HCT116 (cell line): ENCODE results near the gene CDH4. TPM values are rescaled to one million over a fixed set of nuclear protein-coding genes. Genes with fewer than 3 reads are reported as not detected.

Source experiments
- ATAC-seq: fragments of 200-7000 bp; cut with Tn5 transposase; 2 replicates; pipeline ENCODE4 v1.9.1; 2020; ENCODE audit warnings: mild to moderate bottlenecking, moderate library complexity
- BruUV-seq: library from RNA; stranded (reverse); fragments of 400-500 nt; replicated peaks from 2 replicates; lab custom pipeline; 2021; lab: Mats Ljungman, UMichigan
- CTCF ChIA-PET: fragments of 300-600 bp; sonication (Branson Sonifier 250); formaldehyde crosslinking; loops from one replicate; lab custom pipeline; 2021; ENCODE audit warnings: antibody characterized with exemption; lab: Charles Lee
- POLR2A ChIA-PET: fragments of 300-600, 350-600 bp; sonication (Branson Sonifier 250); formaldehyde crosslinking; loops from one replicate; lab custom pipeline; 2021; ENCODE audit warnings: antibody characterized with exemption; lab: Charles Lee
- RAD21 ChIA-PET, 2 experiments: fragments of 300-600 bp; sonication (Branson Sonifier 250); formaldehyde crosslinking; loops; one replicate each; lab custom pipeline; 2023; ENCODE audit warnings: low total read pairs in 2 of 2; ENCODE audit not compliant: uncharacterized antibody in 2 of 2, unreplicated experiment in 2 of 2, low non-redundant PET in 1 of 2; lab: Charles Lee
- DNase-seq: peaks from one replicate; pipeline ENCODE4 v3.0.0-alpha.2; 2010; ENCODE audit warnings: low read depth, low spot score
- H2AFZ ChIP-seq: fragments of 200-600 bp; shearing (Covaris generic), sonication (generic); 2 replicates; pipeline ENCODE4 v1.6.1; 2017; ENCODE audit warnings: low read depth, mixed run types, mixed read lengths, antibody characterized with exemption, low read length; ENCODE audit not compliant: poor library complexity, severe bottlenecking
- H3K27ac ChIP-seq: 2 replicates; pipeline ENCODE4 v1.5.1; 2012; ENCODE audit warnings: low read depth, low read length
- H3K27me3 ChIP-seq: fragments of 200-600 bp; sonication (generic); 2 replicates; pipeline ENCODE4 v1.6.1; 2016; ENCODE audit warnings: mixed run types, low read length, mixed read lengths; ENCODE audit not compliant: insufficient read depth
- H3K36me3 ChIP-seq, 2 experiments: fragments of 200-500 bp in 1 of 2; fragments of 200-600 bp in 1 of 2; sonication (Bioruptor generic) in 1 of 2; sonication (generic) in 1 of 2; 2 replicates each; pipeline versions ENCODE4 v1.5.1 to v1.6.1; 2014 to 2016; ENCODE audit warnings: low read length in 2 of 2, inconsistent platforms in 1 of 2, mixed read lengths in 1 of 2, mixed run types in 1 of 2; ENCODE audit not compliant: insufficient read depth in 2 of 2, control insufficient read depth in 1 of 2
- H3K4me1 ChIP-seq, 2 experiments: fragments of 200-600 bp in 1 of 2; sonication (generic) in 1 of 2; 2 replicates each; pipeline versions ENCODE4 v1.5.1 to v1.6.1; 2012 to 2017; ENCODE audit warnings: low read length in 2 of 2, inconsistent platforms in 1 of 2, mild to moderate bottlenecking in 1 of 2, mixed read lengths in 1 of 2, mixed run types in 1 of 2, moderate library complexity in 1 of 2; ENCODE audit not compliant: insufficient read depth in 2 of 2, control insufficient read depth in 1 of 2
- H3K4me2 ChIP-seq: fragments of 200-600 bp; sonication (generic); 2 replicates; pipeline ENCODE4 v1.6.1; 2017; ENCODE audit warnings: mixed run types, low read length, mixed read lengths
- H3K4me3 ChIP-seq, 2 experiments: fragments of 200-600 bp in 1 of 2; sonication (generic) in 1 of 2; replicated peaks in 1 of 2; 2 replicates each; pipeline ENCODE4 v1.5.1; 2011 to 2016; ENCODE audit warnings: low read length in 2 of 2, control low read depth in 1 of 2, low read depth in 1 of 2, mild to moderate bottlenecking in 1 of 2, mixed read lengths in 1 of 2, mixed run types in 1 of 2
- H3K79me2 ChIP-seq: fragments of 200-600 bp; sonication (generic); 2 replicates; pipeline ENCODE4 v1.6.1; 2017; ENCODE audit warnings: mild to moderate bottlenecking, mixed run types, low read length, moderate library complexity, mixed read lengths; ENCODE audit not compliant: insufficient read depth
- H3K9ac ChIP-seq: fragments of 200-600 bp; sonication (generic); 2 replicates; pipeline ENCODE4 v1.6.1; 2016; ENCODE audit warnings: low read length, mixed read lengths
- H3K9me2 ChIP-seq: fragments of 200-600 bp; sonication (generic), shearing (Covaris generic); 2 replicates; pipeline ENCODE4 v1.6.1; 2017; ENCODE audit warnings: mixed run types, mild to moderate bottlenecking, moderate library complexity; ENCODE audit not compliant: insufficient read depth
- H3K9me3 ChIP-seq, 2 experiments: fragments of 200-500 bp in 1 of 2; fragments of 200-600 bp in 1 of 2; sonication (Bioruptor generic) in 1 of 2; sonication (generic) in 1 of 2; 2 replicates each; pipeline ENCODE4 v1.6.1; 2014 to 2017; ENCODE audit warnings: low read length in 2 of 2, mixed read lengths in 2 of 2, inconsistent platforms in 1 of 2, low read depth in 1 of 2, mild to moderate bottlenecking in 1 of 2, mixed run types in 1 of 2, moderate library complexity in 1 of 2; ENCODE audit not compliant: control insufficient read depth in 1 of 2, insufficient read depth in 1 of 2
- H4K20me1 ChIP-seq: fragments of 200-600 bp; sonication (generic), shearing (Covaris generic); 2 replicates; pipeline ENCODE4 v1.6.1; 2017; ENCODE audit warnings: mixed run types, mild to moderate bottlenecking, moderate library complexity; ENCODE audit not compliant: insufficient read depth
- CEBPB ChIP-seq: IDR thresholded peaks from 2 replicates; pipeline ENCODE4 v1.6.1; 2012; ENCODE audit warnings: low read depth
- EGR1 ChIP-seq: IDR thresholded peaks from 2 replicates; pipeline ENCODE4 v1.6.1; 2012; ENCODE audit warnings: low read depth
- EZH2phosphoT487 ChIP-seq: fragments of 200-600 bp; IDR thresholded peaks from 2 replicates; pipeline ENCODE4 v1.6.1; 2018; ENCODE audit warnings: antibody characterized with exemption, borderline replicate concordance
- FOSL1 ChIP-seq: IDR thresholded peaks from 2 replicates; pipeline ENCODE4 v1.6.1; 2012; ENCODE audit warnings: low read depth
- JUND ChIP-seq: IDR thresholded peaks from 2 replicates; pipeline ENCODE4 v1.6.1; 2012
- POLR2A ChIP-seq: IDR thresholded peaks from 2 replicates; pipeline ENCODE4 v1.7.0; 2011; ENCODE audit warnings: borderline replicate concordance; ENCODE audit not compliant: insufficient read depth, insufficient read length; ENCODE audit errors: extremely low read depth
- SIN3A ChIP-seq: IDR thresholded peaks from 2 replicates; pipeline ENCODE4 v1.6.1; 2012; ENCODE audit warnings: low read depth
- SP1 ChIP-seq: IDR thresholded peaks from 2 replicates; pipeline ENCODE4 v1.6.1; 2012; ENCODE audit warnings: low read depth
- SRF ChIP-seq: IDR thresholded peaks from 2 replicates; pipeline ENCODE4 v1.6.1; 2012; ENCODE audit warnings: low read depth
- TCF7L2 ChIP-seq: IDR thresholded peaks from 2 replicates; pipeline ENCODE4 v1.7.0; 2011; ENCODE audit warnings: borderline replicate concordance, inconsistent platforms; ENCODE audit not compliant: insufficient read depth, insufficient read length; ENCODE audit errors: extremely low read depth
- YY1 ChIP-seq: IDR thresholded peaks from 2 replicates; pipeline ENCODE4 v1.6.1; 2011; ENCODE audit warnings: low read length, low read depth, moderate library complexity, mild to moderate bottlenecking; ENCODE audit not compliant: insufficient replicate concordance; ENCODE audit errors: extremely low read depth
- ZFX ChIP-seq: fragments of 450-650 bp; IDR thresholded peaks from 2 replicates; pipeline ENCODE4 v1.6.1; 2017
- ZNF274 ChIP-seq: fragments of 200-500 bp; sonication (Bioruptor generic); IDR thresholded peaks from 2 replicates; pipeline ENCODE4 v1.6.1; 2014; ENCODE audit warnings: mild to moderate bottlenecking, low read depth, low read length, inconsistent platforms
- intact Hi-C: fragments of 100-400 bp; cut with micrococcal nuclease; formaldehyde crosslinking; loops from 2 replicates; pipeline ENCODE4 v1.10.0; 2022
- total RNA-seq: library from RNA; stranded (reverse); gene quantifications from one replicate; pipeline ENCODE4 v1.2.1, GENCODE V29; 2021; ENCODE audit not compliant: unreplicated experiment
- TF ChIP-seq, protein P1 (sequence below): IDR thresholded peaks from 2 replicates; pipeline ENCODE4 v1.6.1; 2012
- TF ChIP-seq, protein P2 (sequence below): IDR thresholded peaks from 2 replicates; pipeline ENCODE4 v1.6.1; 2012
- TF ChIP-seq, protein P3 (sequence below): IDR thresholded peaks from 2 replicates; pipeline ENCODE4 v1.6.1; 2012; ENCODE audit warnings: low read depth
- TF ChIP-seq, protein P4 (sequence below): IDR thresholded peaks from 2 replicates; pipeline ENCODE4 v1.6.1; 2011; ENCODE audit warnings: mild to moderate bottlenecking, low read length, moderate library complexity; ENCODE audit not compliant: insufficient replicate concordance; ENCODE audit errors: extremely low read depth
- TF ChIP-seq, protein P5 (sequence below), 3 experiments: fragments of 200-600 bp in 1 of 3; sonication (generic) in 1 of 3; IDR thresholded peaks in 2 of 3; conservative IDR thresholded peaks in 1 of 3; 2 replicates each; pipeline ENCODE4 v1.5.1; 2012 to 2017; ENCODE audit warnings: low read depth in 2 of 3, low read length in 2 of 3, antibody characterized with exemption in 1 of 3, borderline replicate concordance in 1 of 3, control low read depth in 1 of 3, mild to moderate bottlenecking in 1 of 3, mixed read lengths in 1 of 3, mixed run types in 1 of 3, moderate library complexity in 1 of 3; ENCODE audit not compliant: insufficient read depth in 1 of 3

Gene CDH4
- total RNA-seq, 1 experiment from 2014 or later = not detected

DNA sequence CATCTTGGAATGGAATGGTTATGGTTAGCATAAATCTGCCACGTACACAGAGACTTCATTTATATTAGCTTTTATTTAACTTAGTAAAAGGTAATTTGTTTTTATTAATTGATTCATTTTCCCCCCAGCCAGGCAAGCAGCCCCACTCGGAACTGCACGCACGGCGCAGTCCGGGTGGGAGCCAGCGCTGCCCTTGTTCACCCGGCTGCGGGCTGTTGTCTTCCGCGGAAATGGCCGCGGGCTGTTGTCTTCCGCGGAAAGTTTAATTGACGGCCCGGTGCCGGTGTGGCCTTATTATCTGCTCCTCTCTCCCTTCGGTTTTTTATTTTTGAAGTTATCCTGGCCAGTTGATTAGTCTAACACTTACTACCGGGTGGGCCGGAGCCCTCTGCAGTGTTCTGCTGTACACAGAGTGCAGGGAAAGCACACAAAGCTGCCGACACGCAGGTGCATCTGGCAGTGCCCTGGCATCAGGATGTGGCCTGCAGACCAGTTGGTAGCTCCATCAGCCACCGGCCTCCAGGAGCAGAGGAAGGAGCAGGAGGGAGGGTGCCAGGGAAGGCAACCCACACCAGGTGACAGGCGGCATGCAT is 270.5 kb downstream of the CDH4 start:
- CTCF ChIA-PET = no interaction called here
- Histone ChIP-seq H3K27ac (no peak overlapping the region), H3K36me3 (no peaks in the 10 kb centered on the region), H3K9me3 (no peaks in the 10 kb centered on the region), H3K9me2 (no peaks in the 10 kb centered on the region), H3K27me3 (no peaks in the 10 kb centered on the region), H2AFZ (no peak overlapping the region), H4K20me1 (no peaks in the 10 kb centered on the region), H3K4me2 (no peak overlapping the region), H3K4me1 (no peaks in the 10 kb centered on the region), H3K9ac (no peak overlapping the region), H3K4me3 (no peak overlapping the region), H3K79me2 (no peaks in the 10 kb centered on the region)
- RAD21 ChIA-PET = no interaction called here
- POLR2A ChIA-PET = no interaction called here
- DNase-seq = no peak
- TF ChIP-seq SRF (no peak), ZFX (no peak), EZH2phosphoT487 (no peak), POLR2A (no peak), YY1 (no peak), CEBPB (no peak), SP1 (no peak), FOSL1 (no peak), JUND (no peak), EGR1 (no peak), ZNF274 (no peak), SIN3A (no peak), TCF7L2 (no peak)
- TF ChIP-seq, protein P1, sequence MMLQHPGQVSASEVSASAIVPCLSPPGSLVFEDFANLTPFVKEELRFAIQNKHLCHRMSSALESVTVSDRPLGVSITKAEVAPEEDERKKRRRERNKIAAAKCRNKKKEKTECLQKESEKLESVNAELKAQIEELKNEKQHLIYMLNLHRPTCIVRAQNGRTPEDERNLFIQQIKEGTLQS = no peak
- TF ChIP-seq, protein P2, sequence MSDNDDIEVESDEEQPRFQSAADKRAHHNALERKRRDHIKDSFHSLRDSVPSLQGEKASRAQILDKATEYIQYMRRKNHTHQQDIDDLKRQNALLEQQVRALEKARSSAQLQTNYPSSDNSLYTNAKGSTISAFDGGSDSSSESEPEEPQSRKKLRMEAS = no peak
- TF ChIP-seq, protein P3, sequence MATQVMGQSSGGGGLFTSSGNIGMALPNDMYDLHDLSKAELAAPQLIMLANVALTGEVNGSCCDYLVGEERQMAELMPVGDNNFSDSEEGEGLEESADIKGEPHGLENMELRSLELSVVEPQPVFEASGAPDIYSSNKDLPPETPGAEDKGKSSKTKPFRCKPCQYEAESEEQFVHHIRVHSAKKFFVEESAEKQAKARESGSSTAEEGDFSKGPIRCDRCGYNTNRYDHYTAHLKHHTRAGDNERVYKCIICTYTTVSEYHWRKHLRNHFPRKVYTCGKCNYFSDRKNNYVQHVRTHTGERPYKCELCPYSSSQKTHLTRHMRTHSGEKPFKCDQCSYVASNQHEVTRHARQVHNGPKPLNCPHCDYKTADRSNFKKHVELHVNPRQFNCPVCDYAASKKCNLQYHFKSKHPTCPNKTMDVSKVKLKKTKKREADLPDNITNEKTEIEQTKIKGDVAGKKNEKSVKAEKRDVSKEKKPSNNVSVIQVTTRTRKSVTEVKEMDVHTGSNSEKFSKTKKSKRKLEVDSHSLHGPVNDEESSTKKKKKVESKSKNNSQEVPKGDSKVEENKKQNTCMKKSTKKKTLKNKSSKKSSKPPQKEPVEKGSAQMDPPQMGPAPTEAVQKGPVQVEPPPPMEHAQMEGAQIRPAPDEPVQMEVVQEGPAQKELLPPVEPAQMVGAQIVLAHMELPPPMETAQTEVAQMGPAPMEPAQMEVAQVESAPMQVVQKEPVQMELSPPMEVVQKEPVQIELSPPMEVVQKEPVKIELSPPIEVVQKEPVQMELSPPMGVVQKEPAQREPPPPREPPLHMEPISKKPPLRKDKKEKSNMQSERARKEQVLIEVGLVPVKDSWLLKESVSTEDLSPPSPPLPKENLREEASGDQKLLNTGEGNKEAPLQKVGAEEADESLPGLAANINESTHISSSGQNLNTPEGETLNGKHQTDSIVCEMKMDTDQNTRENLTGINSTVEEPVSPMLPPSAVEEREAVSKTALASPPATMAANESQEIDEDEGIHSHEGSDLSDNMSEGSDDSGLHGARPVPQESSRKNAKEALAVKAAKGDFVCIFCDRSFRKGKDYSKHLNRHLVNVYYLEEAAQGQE = no peak
- TF ChIP-seq, protein P4, sequence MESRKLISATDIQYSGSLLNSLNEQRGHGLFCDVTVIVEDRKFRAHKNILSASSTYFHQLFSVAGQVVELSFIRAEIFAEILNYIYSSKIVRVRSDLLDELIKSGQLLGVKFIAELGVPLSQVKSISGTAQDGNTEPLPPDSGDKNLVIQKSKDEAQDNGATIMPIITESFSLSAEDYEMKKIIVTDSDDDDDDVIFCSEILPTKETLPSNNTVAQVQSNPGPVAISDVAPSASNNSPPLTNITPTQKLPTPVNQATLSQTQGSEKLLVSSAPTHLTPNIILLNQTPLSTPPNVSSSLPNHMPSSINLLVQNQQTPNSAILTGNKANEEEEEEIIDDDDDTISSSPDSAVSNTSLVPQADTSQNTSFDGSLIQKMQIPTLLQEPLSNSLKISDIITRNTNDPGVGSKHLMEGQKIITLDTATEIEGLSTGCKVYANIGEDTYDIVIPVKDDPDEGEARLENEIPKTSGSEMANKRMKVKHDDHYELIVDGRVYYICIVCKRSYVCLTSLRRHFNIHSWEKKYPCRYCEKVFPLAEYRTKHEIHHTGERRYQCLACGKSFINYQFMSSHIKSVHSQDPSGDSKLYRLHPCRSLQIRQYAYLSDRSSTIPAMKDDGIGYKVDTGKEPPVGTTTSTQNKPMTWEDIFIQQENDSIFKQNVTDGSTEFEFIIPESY = no peak
- TF ChIP-seq, protein P5, sequence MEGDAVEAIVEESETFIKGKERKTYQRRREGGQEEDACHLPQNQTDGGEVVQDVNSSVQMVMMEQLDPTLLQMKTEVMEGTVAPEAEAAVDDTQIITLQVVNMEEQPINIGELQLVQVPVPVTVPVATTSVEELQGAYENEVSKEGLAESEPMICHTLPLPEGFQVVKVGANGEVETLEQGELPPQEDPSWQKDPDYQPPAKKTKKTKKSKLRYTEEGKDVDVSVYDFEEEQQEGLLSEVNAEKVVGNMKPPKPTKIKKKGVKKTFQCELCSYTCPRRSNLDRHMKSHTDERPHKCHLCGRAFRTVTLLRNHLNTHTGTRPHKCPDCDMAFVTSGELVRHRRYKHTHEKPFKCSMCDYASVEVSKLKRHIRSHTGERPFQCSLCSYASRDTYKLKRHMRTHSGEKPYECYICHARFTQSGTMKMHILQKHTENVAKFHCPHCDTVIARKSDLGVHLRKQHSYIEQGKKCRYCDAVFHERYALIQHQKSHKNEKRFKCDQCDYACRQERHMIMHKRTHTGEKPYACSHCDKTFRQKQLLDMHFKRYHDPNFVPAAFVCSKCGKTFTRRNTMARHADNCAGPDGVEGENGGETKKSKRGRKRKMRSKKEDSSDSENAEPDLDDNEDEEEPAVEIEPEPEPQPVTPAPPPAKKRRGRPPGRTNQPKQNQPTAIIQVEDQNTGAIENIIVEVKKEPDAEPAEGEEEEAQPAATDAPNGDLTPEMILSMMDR (IDR thresholded peaks at IDR 0.05 in 2 of 3, conservative IDR thresholded peaks at IDR 0.05 in 1 of 3; ENCODE audit: borderline replicate concordance in 1 of 3, insufficient read depth in 1 of 3, low read depth in 2 of 3, low read length in 2 of 3) = no peak
- no peak for ATAC-seq
- no TSS peak for BruUV-seq
- intact Hi-C loops = no loop called here
